Spleen (tissue), 7 donors: ENCODE results near the gene SPIRE2.

Source experiments
- POLR2A ChIP-seq, 3 donors: fragments of 450-650 bp; IDR thresholded peaks; one replicate each; pipeline ENCODE4 v1.5.1; 2017; ENCODE audit warnings: antibody characterized with exemption in 3 of 3, mild to moderate bottlenecking in 1 of 3
- POLR2AphosphoS5 ChIP-seq, 3 donors: sonication (generic); formaldehyde crosslinking; IDR thresholded peaks; one replicate each; pipeline ENCODE4 v1.5.1; 2017; ENCODE audit warnings: antibody characterized with exemption in 3 of 3
- TF ChIP-seq, protein P1 (sequence below), 11 experiments: fragments of 200-600 bp in 7 of 11; fragments of 450-650 bp in 4 of 11; sonication (generic) in 4 of 11; IDR thresholded peaks in 8 of 11; conservative IDR thresholded peaks in 3 of 11; 1 replicate in 7 of 11; 2 replicates in 4 of 11; pipeline versions ENCODE4 v1.4.0 to v1.8.0; 2016 to 2021; ENCODE audit warnings: antibody characterized with exemption in 11 of 11, inconsistent platforms in 4 of 11, mild to moderate bottlenecking in 1 of 11
- donor health status: DM: no; HTN: no; CAD: no; lungs with moderate emphysema.
- donor health status: DM: no; HTN: no; CAD: no.
- donor health status: DM: no; HTN: no; CAD: no.

DNA sequence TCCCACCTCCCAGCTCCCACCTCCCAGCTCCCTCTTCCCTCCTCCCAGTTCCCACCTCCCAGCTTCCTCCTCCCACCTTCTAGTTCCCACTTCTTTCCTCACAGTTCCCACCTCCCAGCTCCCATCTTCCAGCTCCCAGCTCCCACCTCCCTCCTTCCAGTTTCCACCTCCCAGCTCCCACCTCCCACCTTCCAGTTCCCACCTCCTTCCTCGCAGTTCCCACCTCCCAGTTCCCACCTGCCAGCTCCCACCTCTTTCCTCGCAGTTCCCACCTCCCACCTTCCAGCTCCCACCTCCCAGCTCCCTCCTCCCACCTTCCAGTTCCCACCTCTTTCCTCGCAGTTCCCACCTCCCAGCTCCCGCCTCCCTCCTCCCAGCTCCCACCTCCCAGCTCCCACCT is 80.0 kb downstream of the SPIRE2 start:
- TF ChIP-seq POLR2A (IDR thresholded peaks at IDR 0.05) (no peak), POLR2AphosphoS5 (IDR thresholded peaks at IDR 0.05) (no peak)
- TF ChIP-seq, protein P1, sequence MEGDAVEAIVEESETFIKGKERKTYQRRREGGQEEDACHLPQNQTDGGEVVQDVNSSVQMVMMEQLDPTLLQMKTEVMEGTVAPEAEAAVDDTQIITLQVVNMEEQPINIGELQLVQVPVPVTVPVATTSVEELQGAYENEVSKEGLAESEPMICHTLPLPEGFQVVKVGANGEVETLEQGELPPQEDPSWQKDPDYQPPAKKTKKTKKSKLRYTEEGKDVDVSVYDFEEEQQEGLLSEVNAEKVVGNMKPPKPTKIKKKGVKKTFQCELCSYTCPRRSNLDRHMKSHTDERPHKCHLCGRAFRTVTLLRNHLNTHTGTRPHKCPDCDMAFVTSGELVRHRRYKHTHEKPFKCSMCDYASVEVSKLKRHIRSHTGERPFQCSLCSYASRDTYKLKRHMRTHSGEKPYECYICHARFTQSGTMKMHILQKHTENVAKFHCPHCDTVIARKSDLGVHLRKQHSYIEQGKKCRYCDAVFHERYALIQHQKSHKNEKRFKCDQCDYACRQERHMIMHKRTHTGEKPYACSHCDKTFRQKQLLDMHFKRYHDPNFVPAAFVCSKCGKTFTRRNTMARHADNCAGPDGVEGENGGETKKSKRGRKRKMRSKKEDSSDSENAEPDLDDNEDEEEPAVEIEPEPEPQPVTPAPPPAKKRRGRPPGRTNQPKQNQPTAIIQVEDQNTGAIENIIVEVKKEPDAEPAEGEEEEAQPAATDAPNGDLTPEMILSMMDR (IDR thresholded peaks at IDR 0.05 in 8 of 11, conservative IDR thresholded peaks at IDR 0.05 in 3 of 11): no peak
